ENCODE measurements around the gene SLC12A8. TPM values are rescaled to one million over a fixed set of nuclear protein-coding genes. Genes with fewer than 3 reads are reported as not detected.
A peak's percentile ranks its signal among the peaks of the same experiment; 100 is the strongest.

The SLC12A8 gene
- total and polyA plus RNA-seq, 3 experiments from 2014 or later, result 0.91 to 1.0 TPM; not detected in 1

- H3K27me3 ChIP-seq (ENCODE audit: insufficient read depth, low read length, poor library complexity, severe bottlenecking), result no peaks in the 10 kb centered on the region
- H3K4me1 Mint-ChIP-seq, result peaks cover 38 to 65% (median 42%) of the 10 kb centered on the region in 3 donors
- peaks cover 11 to 32% (median 18%) of the 10 kb centered on the region in 3 donors for H3K36me3 Mint-ChIP-seq
- peaks cover 8% of the 10 kb centered on the region for H3K4me1 ChIP-seq (ENCODE audit: insufficient read depth, low read length)
- H3K9me3 Mint-ChIP-seq, result peaks cover 0 to 13% (median 6%) of the 10 kb centered on the region in 5 donors
- CTCF ChIA-PET, result interaction anchor here (1.5 to 1.9 kb wide), 2 partner anchors 9 to 37 kb away, joined by 3 to 7 read pairs; no protein-coding TSS in a partner anchor
- POLR2A ChIA-PET, result no interaction called here
- peaks cover 6% of the 10 kb centered on the region for H3K36me3 ChIP-seq (ENCODE audit: insufficient read depth, low read length)
- H3K27me3 Mint-ChIP-seq, result no peaks in the 10 kb centered on the region
- no peak for DNase-seq
- peak overlapping the region in 2 of 8 donors; percentile 36 to 50 for H3K27ac Mint-ChIP-seq
- no peak overlapping the region for H3K27ac ChIP-seq (ENCODE audit: low read depth, low read length)
- H3K4me3 Mint-ChIP-seq, result no peak overlapping the region
- no peaks in the 10 kb centered on the region for H3K9me3 ChIP-seq (ENCODE audit: low read length)
- H3K4me3 ChIP-seq (ENCODE audit: low read length), result no peak overlapping the region
Measured at GRCh38 chr3:125032683-125033082, 179.9 kb downstream of the SLC12A8 start.

Other genes with a start within 250 kb of the SLC12A8 start
- gene HEG1, start 156.8 kb downstream of the SLC12A8 start, total RNA-seq, result 10 to 100 TPM; 20.9 to 21.3 TPM
- gene HEG1, start 156.8 kb downstream of the SLC12A8 start, polyA plus RNA-seq, result 6.3 TPM
- gene ZNF148, start 162.6 kb upstream of the SLC12A8 start, total RNA-seq, result 10 to 100 TPM; 35.4 to 39.3 TPM
- 69.6 TPM for gene ZNF148, start 162.6 kb upstream of the SLC12A8 start, polyA plus RNA-seq